Activated T-helper 17 cell treated with anti-CD3 and anti-CD28 coated beads, Interleukin-2, amount 50 U/mL, for 72 hours (primary cell): Measurements from ENCODE around the gene VPS13D. TPM values are rescaled to one million over a fixed set of nuclear protein-coding genes. Genes with fewer than 3 reads are reported as not detected.
"Not testable (repeated sequence)": the region's sequence is repeated elsewhere in the genome, so short reads cannot be mapped to it uniquely, and the experiment has no call there.

Source experiments
- ATAC-seq: fragments of 150-1000 bp; cut with Tn5 transposase; replicated peaks from 2 replicates; pipeline ENCODE4 v1.10.0; 2021; ENCODE audit warnings: mild to moderate bottlenecking, moderate library complexity
- H3K27ac Mint-ChIP-seq: one replicate; pipeline ENCODE4 v1.8.0; 2022; ENCODE audit warnings: mixed read lengths
- H3K27me3 Mint-ChIP-seq: one replicate; pipeline ENCODE4 v1.8.0; 2022; ENCODE audit warnings: mixed read lengths
- H3K36me3 Mint-ChIP-seq: one replicate; pipeline ENCODE4 v1.8.0; 2022; ENCODE audit warnings: low read depth, mild to moderate bottlenecking, mixed read lengths
- H3K4me1 Mint-ChIP-seq: one replicate; pipeline ENCODE4 v1.8.0; 2022; ENCODE audit warnings: mixed read lengths
- H3K4me3 Mint-ChIP-seq: one replicate; pipeline ENCODE4 v1.8.0; 2022; ENCODE audit warnings: mild to moderate bottlenecking, mixed read lengths
- H3K9me3 Mint-ChIP-seq: one replicate; pipeline ENCODE4 v1.8.0; 2022; ENCODE audit warnings: mixed read lengths
- total RNA-seq, 2 donors: library from RNA; stranded (reverse); gene quantifications; one replicate each; pipeline ENCODE4 v1.2.3, GENCODE V29; 2022

Gene VPS13D
- total RNA-seq, 2 donors from 2014 or later: 30.4 to 35.6 TPM

GRCh38 chr1:12465126-12465525 is 235.3 kb downstream of the VPS13D start:
- Mint-ChIP-seq H3K4me1 (peaks cover 20% of the 10 kb centered on the region), H3K4me3 (no peak overlapping the region), H3K27me3 (no peaks in the 10 kb centered on the region), H3K36me3 (peaks cover 63% of the 10 kb centered on the region), H3K9me3 (no peaks in the 10 kb centered on the region), H3K27ac (no peak overlapping the region)
- ATAC-seq: no peak

GRCh38 chr1:12466816-12467215 is 237.0 kb downstream of the VPS13D start:
- Mint-ChIP-seq H3K27ac (peak overlapping the region; percentile 91), H3K4me1 (peaks cover 26% of the 10 kb centered on the region), H3K9me3 (no peaks in the 10 kb centered on the region), H3K36me3 (peaks cover 48% of the 10 kb centered on the region), H3K4me3 (peak overlapping the region; percentile 66), H3K27me3 (no peaks in the 10 kb centered on the region)
- no peak for ATAC-seq

- H3K27me3 Mint-ChIP-seq: no peaks in the 10 kb centered on the region
- peaks cover 35% of the 10 kb centered on the region for H3K4me1 Mint-ChIP-seq
- peak overlapping the region; percentile 91 for H3K27ac Mint-ChIP-seq
- peak overlapping the region; percentile 66 for H3K4me3 Mint-ChIP-seq
- peaks cover 43% of the 10 kb centered on the region for H3K36me3 Mint-ChIP-seq
- no peaks in the 10 kb centered on the region for H3K9me3 Mint-ChIP-seq
- ATAC-seq: peak; percentile 85
These were observed 237.9 kb downstream of the VPS13D start for GRCh38 chr1:12467570-12468286.

GRCh38 chr1:12468323-12468722 is 238.5 kb downstream of the VPS13D start:
- Mint-ChIP-seq H3K27ac (peak overlapping the region; percentile 91), H3K4me1 (peaks cover 35% of the 10 kb centered on the region), H3K27me3 (no peaks in the 10 kb centered on the region), H3K36me3 (peaks cover 38% of the 10 kb centered on the region), H3K9me3 (no peaks in the 10 kb centered on the region), H3K4me3 (peak overlapping the region; percentile 66)
- ATAC-seq: no peak

DNA sequence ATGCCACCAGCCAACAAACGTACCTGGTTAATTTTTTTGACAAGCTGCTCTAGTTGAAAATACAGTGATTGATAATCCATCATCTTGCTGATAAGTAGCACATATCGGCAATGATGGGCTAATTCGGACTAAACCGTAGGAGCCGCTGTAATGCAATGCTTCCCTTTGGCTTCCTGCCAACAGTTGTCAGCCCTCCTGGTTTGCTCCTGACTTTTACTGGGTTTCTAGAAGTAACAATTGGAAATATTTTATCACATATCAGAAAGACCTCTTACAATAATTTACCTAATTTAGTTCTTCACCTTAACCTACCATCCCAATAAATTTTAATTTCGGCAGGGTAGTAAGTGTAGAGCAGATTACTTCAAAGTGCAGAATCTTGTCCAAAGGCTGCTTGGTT is 239.7 kb downstream of the VPS13D start:
- Mint-ChIP-seq H3K9me3 (no peaks in the 10 kb centered on the region), H3K4me1 (peaks cover 41% of the 10 kb centered on the region), H3K27ac (no peak overlapping the region), H3K36me3 (peaks cover 38% of the 10 kb centered on the region), H3K27me3 (no peaks in the 10 kb centered on the region), H3K4me3 (no peak overlapping the region)
- no peak for ATAC-seq

- H3K27ac Mint-ChIP-seq: no peak overlapping the region
- no peak overlapping the region for H3K4me3 Mint-ChIP-seq
- H3K36me3 Mint-ChIP-seq: peaks cover 35% of the 10 kb centered on the region
- peaks cover 41% of the 10 kb centered on the region for H3K4me1 Mint-ChIP-seq
- no peaks in the 10 kb centered on the region for H3K9me3 Mint-ChIP-seq
- no peak for ATAC-seq
- no peaks in the 10 kb centered on the region for H3K27me3 Mint-ChIP-seq
These were observed 240.2 kb downstream of the VPS13D start for GRCh38 chr1:12469990-12470389.

GRCh38 chr1:12470916-12471315 is 241.1 kb downstream of the VPS13D start:
- H3K9me3 Mint-ChIP-seq, ATAC-seq, H3K4me3 Mint-ChIP-seq, H3K27me3 Mint-ChIP-seq: not testable (repeated sequence)
- Mint-ChIP-seq H3K27ac (peak overlapping the region; percentile 90), H3K4me1 (peaks cover 41% of the 10 kb centered on the region), H3K36me3 (peaks cover 28% of the 10 kb centered on the region)

DNA sequence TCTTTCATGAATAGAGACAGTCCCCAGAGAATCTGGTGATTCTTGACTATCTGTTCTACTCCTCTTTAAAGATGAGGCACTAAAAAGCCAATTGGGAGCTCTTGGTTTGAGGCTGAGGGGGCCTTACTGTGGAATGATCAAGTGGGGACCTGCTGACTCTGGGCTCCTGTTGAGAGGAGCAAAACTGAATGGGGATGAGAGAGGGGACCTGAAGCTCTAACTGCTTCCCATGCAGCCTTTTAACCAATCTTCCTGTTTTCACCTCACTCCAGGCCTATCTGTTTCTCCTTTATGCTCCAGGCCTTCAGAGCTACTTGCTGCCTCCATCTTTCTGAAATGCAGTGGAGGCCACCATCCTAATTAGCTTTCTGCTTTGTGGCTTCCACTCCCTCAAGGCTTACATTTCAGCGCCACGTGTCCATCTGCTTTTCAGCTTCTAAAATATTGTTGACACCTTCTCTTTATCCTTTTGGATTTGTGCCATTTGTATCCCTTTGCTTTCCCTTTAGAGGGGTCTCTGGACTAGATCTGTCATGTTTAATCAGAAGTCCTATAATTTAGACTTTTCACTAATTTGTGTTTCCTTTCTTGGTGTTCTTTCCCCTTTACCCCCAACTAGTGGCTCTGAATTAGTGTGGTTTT is 242.4 kb downstream of the VPS13D start:
- Mint-ChIP-seq H3K9me3 (no peaks in the 10 kb centered on the region), H3K4me1 (peaks cover 44% of the 10 kb centered on the region), H3K4me3 (peak overlapping the region; percentile 79), H3K36me3 (peaks cover 21% of the 10 kb centered on the region), H3K27ac (peak overlapping the region; percentile 90), H3K27me3 (no peaks in the 10 kb centered on the region)
- no peak for ATAC-seq

- Mint-ChIP-seq H3K27ac (peak overlapping the region; percentile 90), H3K36me3 (peaks cover 16% of the 10 kb centered on the region), H3K4me3 (peak overlapping the region; percentile 79), H3K4me1 (peaks cover 44% of the 10 kb centered on the region), H3K9me3 (no peaks in the 10 kb centered on the region), H3K27me3 (no peaks in the 10 kb centered on the region)
- peak; percentile 95 for ATAC-seq
These were observed 243.1 kb downstream of the VPS13D start for GRCh38 chr1:12472798-12473551.

GRCh38 chr1:12473596-12474362 is 243.9 kb downstream of the VPS13D start:
- H3K4me3 Mint-ChIP-seq: peak overlapping the region; percentile 79

GRCh38 chr1:12475101-12475500 is 245.3 kb downstream of the VPS13D start:
- no peaks in the 10 kb centered on the region for H3K27me3 Mint-ChIP-seq
- no peaks in the 10 kb centered on the region for H3K9me3 Mint-ChIP-seq
- H3K4me1 Mint-ChIP-seq: peaks cover 55% of the 10 kb centered on the region
- peak overlapping the region; percentile 66 for H3K27ac Mint-ChIP-seq
- peaks cover 10% of the 10 kb centered on the region for H3K36me3 Mint-ChIP-seq
- no peak for ATAC-seq
- H3K4me3 Mint-ChIP-seq: peak overlapping the region; percentile 59

More at GRCh38 chr1:12473596-12474362, 243.9 kb downstream of the VPS13D start:
- H3K9me3 Mint-ChIP-seq: no peaks in the 10 kb centered on the region
- ATAC-seq: no peak
- H3K27ac Mint-ChIP-seq: peak overlapping the region; percentile 90
- peaks cover 10% of the 10 kb centered on the region for H3K36me3 Mint-ChIP-seq
- H3K4me1 Mint-ChIP-seq: peaks cover 50% of the 10 kb centered on the region
- no peaks in the 10 kb centered on the region for H3K27me3 Mint-ChIP-seq

GRCh38 chr1:12475530-12475934 is 245.7 kb downstream of the VPS13D start:
- Mint-ChIP-seq H3K36me3 (peaks cover 10% of the 10 kb centered on the region), H3K27ac (peak overlapping the region; percentile 66), H3K27me3 (no peaks in the 10 kb centered on the region), H3K4me3 (peak overlapping the region; percentile 59), H3K9me3 (no peaks in the 10 kb centered on the region), H3K4me1 (peaks cover 55% of the 10 kb centered on the region)
- peak; percentile 20 for ATAC-seq

GRCh38 chr1:12475947-12476346 is 246.1 kb downstream of the VPS13D start:
- H3K36me3 Mint-ChIP-seq: peaks cover 10% of the 10 kb centered on the region
- H3K27ac Mint-ChIP-seq: peak overlapping the region; percentile 66
- H3K9me3 Mint-ChIP-seq: no peaks in the 10 kb centered on the region
- peaks cover 55% of the 10 kb centered on the region for H3K4me1 Mint-ChIP-seq
- no peaks in the 10 kb centered on the region for H3K27me3 Mint-ChIP-seq
- peak; percentile 40 for ATAC-seq
- peak overlapping the region; percentile 59 for H3K4me3 Mint-ChIP-seq

DNA sequence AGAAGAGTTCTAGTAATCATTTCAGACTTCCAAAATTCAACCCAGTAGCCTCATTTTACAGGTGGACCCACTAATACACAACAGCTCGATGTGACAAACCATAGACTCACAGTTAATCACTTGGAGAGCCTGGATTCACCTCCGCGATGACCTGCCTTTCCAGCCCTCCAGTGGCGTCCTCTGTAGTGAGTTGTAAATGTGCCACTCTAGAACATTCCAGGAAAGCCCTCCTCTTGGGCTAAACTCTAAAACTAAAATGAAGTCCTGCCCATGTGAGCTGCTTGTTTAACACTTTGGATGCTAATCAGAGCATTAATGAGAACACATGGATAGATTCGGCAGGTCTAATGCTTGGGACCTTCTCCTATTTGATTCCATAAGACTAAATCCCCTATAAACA is 247.5 kb downstream of the VPS13D start:
- no peaks in the 10 kb centered on the region for H3K9me3 Mint-ChIP-seq
- peaks cover 49% of the 10 kb centered on the region for H3K4me1 Mint-ChIP-seq
- H3K27ac Mint-ChIP-seq: peak overlapping the region; percentile 66
- no peaks in the 10 kb centered on the region for H3K27me3 Mint-ChIP-seq
- peak overlapping the region; percentile 58 for H3K4me3 Mint-ChIP-seq
- ATAC-seq: no peak
- H3K36me3 Mint-ChIP-seq: peaks cover 4% of the 10 kb centered on the region
